Sigmoid colon (tissue), 4 donors: Measurements from ENCODE around the gene ARHGAP28.

Experiments
- POLR2A ChIP-seq, 2 donors: fragments of 450-650 bp; IDR thresholded peaks; one replicate each; pipeline ENCODE4 v1.6.1; 2016; ENCODE audit warnings: antibody characterized with exemption in 2 of 2, mild to moderate bottlenecking in 2 of 2, moderate library complexity in 2 of 2
- POLR2AphosphoS5 ChIP-seq, 4 donors: sonication (generic); formaldehyde crosslinking; IDR thresholded peaks; one replicate each; pipeline ENCODE4 v1.6.1; 2017; ENCODE audit warnings: antibody characterized with exemption in 4 of 4
- TF ChIP-seq, protein P1 (sequence below), 4 experiments: fragments of 450-650 bp in 3 of 4; fragments of 200-600 bp in 1 of 4; IDR thresholded peaks; one replicate each; pipeline ENCODE4 v1.5.1; 2016 to 2019; ENCODE audit warnings: antibody characterized with exemption in 4 of 4, mild to moderate bottlenecking in 3 of 4, moderate library complexity in 2 of 4

DNA sequence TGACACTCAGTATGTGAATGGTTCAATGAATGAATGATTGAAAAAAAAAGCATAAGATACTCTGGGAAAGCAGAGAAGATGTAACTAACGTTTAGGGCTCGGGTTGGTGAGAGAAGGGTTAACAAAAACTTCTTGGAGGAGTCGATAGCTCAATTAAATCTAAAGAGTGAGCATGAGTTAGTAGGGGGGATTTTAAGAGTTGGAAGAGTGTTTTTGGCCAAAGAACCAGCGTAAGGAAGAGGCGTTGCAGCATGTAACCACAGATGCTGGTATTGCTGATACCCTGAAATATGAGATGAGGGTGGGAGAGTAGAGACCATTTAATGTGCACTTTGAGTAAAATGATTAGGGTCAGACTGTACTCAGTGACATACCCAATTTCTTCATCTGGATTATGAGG lies 14.5 kb downstream of the ARHGAP28 start:
- TF ChIP-seq, protein P1, sequence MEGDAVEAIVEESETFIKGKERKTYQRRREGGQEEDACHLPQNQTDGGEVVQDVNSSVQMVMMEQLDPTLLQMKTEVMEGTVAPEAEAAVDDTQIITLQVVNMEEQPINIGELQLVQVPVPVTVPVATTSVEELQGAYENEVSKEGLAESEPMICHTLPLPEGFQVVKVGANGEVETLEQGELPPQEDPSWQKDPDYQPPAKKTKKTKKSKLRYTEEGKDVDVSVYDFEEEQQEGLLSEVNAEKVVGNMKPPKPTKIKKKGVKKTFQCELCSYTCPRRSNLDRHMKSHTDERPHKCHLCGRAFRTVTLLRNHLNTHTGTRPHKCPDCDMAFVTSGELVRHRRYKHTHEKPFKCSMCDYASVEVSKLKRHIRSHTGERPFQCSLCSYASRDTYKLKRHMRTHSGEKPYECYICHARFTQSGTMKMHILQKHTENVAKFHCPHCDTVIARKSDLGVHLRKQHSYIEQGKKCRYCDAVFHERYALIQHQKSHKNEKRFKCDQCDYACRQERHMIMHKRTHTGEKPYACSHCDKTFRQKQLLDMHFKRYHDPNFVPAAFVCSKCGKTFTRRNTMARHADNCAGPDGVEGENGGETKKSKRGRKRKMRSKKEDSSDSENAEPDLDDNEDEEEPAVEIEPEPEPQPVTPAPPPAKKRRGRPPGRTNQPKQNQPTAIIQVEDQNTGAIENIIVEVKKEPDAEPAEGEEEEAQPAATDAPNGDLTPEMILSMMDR (IDR thresholded peaks at IDR 0.05), result no peak
- no peak for TF ChIP-seq POLR2AphosphoS5 (IDR thresholded peaks at IDR 0.05)
- no peak for TF ChIP-seq POLR2A (IDR thresholded peaks at IDR 0.05)
